ES-I3 (cell line): ENCODE results near the gene RND1.
"Not testable (repeated sequence)": the region's sequence is repeated elsewhere in the genome, so short reads cannot be mapped to it uniquely, and the experiment has no call there.

Source experiments
- H3K36me3 ChIP-seq: 2 replicates; pipeline ENCODE4 v1.6.1; 2013; ENCODE audit warnings: mild to moderate bottlenecking, low read length, control low read depth, moderate library complexity; ENCODE audit not compliant: insufficient read depth
- H3K4me1 ChIP-seq: 2 replicates; pipeline ENCODE4 v1.6.1; 2013; ENCODE audit warnings: mild to moderate bottlenecking, control low read depth, low read length; ENCODE audit not compliant: insufficient read depth
- H3K9ac ChIP-seq: 2 replicates; pipeline ENCODE4 v1.6.1; 2013; ENCODE audit warnings: low read depth, mild to moderate bottlenecking, low read length, moderate library complexity
- H3K9me3 ChIP-seq: 2 replicates; pipeline ENCODE4 v1.6.1; 2013; ENCODE audit warnings: mild to moderate bottlenecking, low read length, moderate library complexity; ENCODE audit not compliant: control insufficient read depth, insufficient read depth

Gene RND1

GRCh38 chr12:48881686-48882314 is 16.1 kb upstream of the RND1 start:
- Histone ChIP-seq H3K36me3 (no peaks in the 10 kb centered on the region), H3K9me3 (no peaks in the 10 kb centered on the region), H3K9ac (peak overlapping the region; percentile 42; the same call in 1 of the 2 replicates), H3K4me1 (peaks cover 27% of the 10 kb centered on the region)

- Histone ChIP-seq H3K9me3 (no peaks in the 10 kb centered on the region), H3K9ac (no peak overlapping the region), H3K4me1 (peaks cover 27% of the 10 kb centered on the region), H3K36me3 (no peaks in the 10 kb centered on the region)
These were observed 15.0 kb upstream of the RND1 start for GRCh38 chr12:48880647-48881046.

GRCh38 chr12:48878548-48878947 is 12.9 kb upstream of the RND1 start:
- Histone ChIP-seq H3K9me3 (no peaks in the 10 kb centered on the region), H3K4me1 (peaks cover 19% of the 10 kb centered on the region), H3K36me3 (no peaks in the 10 kb centered on the region), H3K9ac (no peak overlapping the region)

DNA sequence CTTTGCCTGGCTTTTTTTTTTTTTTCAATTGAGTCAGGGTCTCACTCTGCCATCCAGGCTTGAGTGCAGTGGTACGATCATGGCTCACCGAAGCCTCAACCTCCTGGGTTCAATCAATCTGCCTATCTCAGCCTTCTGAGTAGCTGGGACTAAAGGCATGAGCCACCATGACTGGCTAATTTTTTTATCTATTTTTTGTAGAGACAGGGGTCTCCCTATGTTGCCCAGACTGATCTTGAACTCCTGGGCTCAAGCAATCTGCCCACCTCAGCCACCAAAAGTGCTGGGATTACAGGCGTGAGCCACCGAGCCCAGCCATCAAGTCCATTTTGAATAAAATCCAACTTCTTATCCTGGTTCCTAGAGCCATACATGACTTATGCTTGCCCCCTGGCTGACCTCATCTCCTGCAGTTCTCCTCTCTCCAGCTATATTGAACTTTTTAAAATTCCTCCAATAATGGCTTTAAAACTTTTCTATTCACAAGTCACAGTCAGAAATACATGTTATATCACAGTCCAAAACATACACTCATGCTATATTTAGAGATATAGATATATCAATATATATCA is 10.4 kb upstream of the RND1 start:
- H3K9me3 ChIP-seq = no peaks in the 10 kb centered on the region
- no peaks in the 10 kb centered on the region for H3K4me1 ChIP-seq
- H3K9ac ChIP-seq = no peak overlapping the region
- H3K36me3 ChIP-seq = no peaks in the 10 kb centered on the region

GRCh38 chr12:48873534-48873933 is 7.9 kb upstream of the RND1 start:
- H3K9me3 ChIP-seq, H3K9ac ChIP-seq, H3K4me1 ChIP-seq, H3K36me3 ChIP-seq: not testable (repeated sequence)

- Histone ChIP-seq H3K9ac (no peak overlapping the region), H3K4me1 (no peaks in the 10 kb centered on the region), H3K9me3 (no peaks in the 10 kb centered on the region)
These were observed 7.4 kb upstream of the RND1 start for GRCh38 chr12:48873096-48873495.

GRCh38 chr12:48869191-48869590 is 3.5 kb upstream of the RND1 start:
- no peaks in the 10 kb centered on the region for H3K36me3 ChIP-seq
- no peak overlapping the region for H3K9ac ChIP-seq
- no peaks in the 10 kb centered on the region for H3K9me3 ChIP-seq
- H3K4me1 ChIP-seq = peaks cover 11% of the 10 kb centered on the region

More at GRCh38 chr12:48873096-48873495, 7.4 kb upstream of the RND1 start:
- no peaks in the 10 kb centered on the region for H3K36me3 ChIP-seq

DNA sequence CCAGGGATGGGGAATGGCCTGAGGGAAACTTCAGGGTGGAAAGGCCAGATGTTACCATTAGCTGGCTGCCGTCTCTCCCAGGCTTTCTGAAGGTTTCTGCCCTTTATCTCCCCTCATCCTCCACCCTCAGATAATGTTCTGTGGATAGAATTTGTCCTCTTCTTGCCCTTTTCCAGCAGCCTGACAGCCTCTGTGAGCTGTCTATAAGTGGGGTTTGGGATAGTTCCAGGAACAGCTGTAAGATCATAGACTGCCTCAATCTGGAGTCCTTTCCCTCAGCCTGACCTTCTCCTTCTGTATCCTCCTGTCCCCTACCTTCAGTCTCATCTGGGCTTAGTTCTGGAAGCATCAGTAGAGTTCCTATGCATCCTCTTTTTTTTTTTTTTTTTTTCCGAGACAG is 2.8 kb upstream of the RND1 start:
- H3K9me3 ChIP-seq = no peaks in the 10 kb centered on the region
- H3K36me3 ChIP-seq = no peaks in the 10 kb centered on the region
- peaks cover 18% of the 10 kb centered on the region for H3K4me1 ChIP-seq
- H3K9ac ChIP-seq = no peak overlapping the region

DNA sequence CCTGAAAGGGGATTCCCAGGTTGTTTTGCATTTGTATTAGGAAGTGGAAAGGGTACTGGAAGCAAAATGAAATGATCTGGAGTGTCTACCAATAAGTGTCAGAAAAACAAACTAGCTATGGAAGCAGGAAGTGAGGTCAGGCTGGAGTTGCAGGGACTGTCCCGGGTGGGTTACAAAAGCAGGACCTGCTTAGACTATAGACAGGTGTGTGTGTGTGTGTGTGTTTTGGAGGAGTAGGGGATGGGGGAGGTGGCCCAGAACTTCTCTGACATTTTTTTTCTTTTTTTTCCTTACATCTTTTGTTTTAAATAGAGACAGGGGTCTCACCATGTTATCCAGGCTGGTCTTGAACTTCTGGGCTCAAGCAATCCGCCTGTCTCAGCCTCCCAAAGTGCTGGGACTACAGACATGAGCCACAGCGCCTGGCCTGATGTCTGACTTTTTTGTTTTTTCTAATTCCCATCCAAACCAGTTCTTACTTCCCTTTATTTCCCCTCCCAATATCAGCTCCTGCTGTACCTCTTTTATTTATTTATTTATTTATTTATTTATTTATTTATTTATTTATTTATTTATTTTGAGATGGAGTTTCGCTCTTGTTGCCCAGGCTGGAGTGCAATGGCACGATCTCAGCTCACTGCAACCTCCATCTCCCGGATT is 512 bp upstream of the RND1 start:
- Histone ChIP-seq H3K36me3 (no peaks in the 10 kb centered on the region), H3K4me1 (peaks cover 26% of the 10 kb centered on the region), H3K9me3 (no peaks in the 10 kb centered on the region), H3K9ac (peak overlapping the region; percentile 9; the same call in 1 of the 2 replicates)

GRCh38 chr12:48863291-48863690 is 2.4 kb downstream of the RND1 start:
- Histone ChIP-seq H3K9ac (no peak overlapping the region), H3K4me1 (peaks cover 26% of the 10 kb centered on the region), H3K9me3 (no peaks in the 10 kb centered on the region), H3K36me3 (no peaks in the 10 kb centered on the region; the same call in 1 of the 2 replicates)

- Histone ChIP-seq H3K9ac (no peak overlapping the region), H3K4me1 (peaks cover 26% of the 10 kb centered on the region), H3K36me3 (no peaks in the 10 kb centered on the region; the same call in 1 of the 2 replicates)
These were observed 2.9 kb downstream of the RND1 start for GRCh38 chr12:48862760-48863159.

GRCh38 chr12:48861111-48861510 is 4.6 kb downstream of the RND1 start:
- H3K9ac ChIP-seq = no peak overlapping the region
- no peaks in the 10 kb centered on the region for H3K9me3 ChIP-seq
- H3K36me3 ChIP-seq = no peaks in the 10 kb centered on the region; the same call in 1 of the 2 replicates
- peaks cover 21% of the 10 kb centered on the region for H3K4me1 ChIP-seq

More at GRCh38 chr12:48862760-48863159, 2.9 kb downstream of the RND1 start:
- H3K9me3 ChIP-seq = no peaks in the 10 kb centered on the region

DNA sequence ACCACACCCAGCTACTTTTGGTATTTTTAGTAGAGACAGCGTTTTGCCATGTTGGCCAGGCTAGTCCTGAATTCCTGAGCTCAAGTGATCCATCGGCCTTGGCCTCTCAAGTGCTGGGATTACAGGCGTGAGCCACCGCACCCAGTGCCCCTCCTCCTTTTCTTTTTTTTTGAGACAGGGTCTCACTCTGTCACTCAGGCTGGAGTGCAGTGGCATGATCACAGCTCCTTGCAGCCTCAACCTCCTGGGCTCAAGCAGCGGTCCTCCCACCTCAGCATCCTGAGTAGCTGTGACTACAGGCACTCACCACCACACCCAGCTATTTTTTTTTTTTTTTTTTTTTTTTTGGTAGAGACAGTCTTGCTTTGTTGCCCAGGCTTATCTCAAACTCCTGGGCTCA is 5.4 kb downstream of the RND1 start:
- H3K36me3 ChIP-seq, H3K9ac ChIP-seq, H3K9me3 ChIP-seq: not testable (repeated sequence)
- peaks cover 20% of the 10 kb centered on the region for H3K4me1 ChIP-seq

GRCh38 chr12:48859607-48860006 is 6.1 kb downstream of the RND1 start:
- Histone ChIP-seq H3K9me3 (no peaks in the 10 kb centered on the region), H3K9ac (no peak overlapping the region), H3K4me1 (peaks cover 17% of the 10 kb centered on the region), H3K36me3 (no peaks in the 10 kb centered on the region; the same call in 1 of the 2 replicates)

DNA sequence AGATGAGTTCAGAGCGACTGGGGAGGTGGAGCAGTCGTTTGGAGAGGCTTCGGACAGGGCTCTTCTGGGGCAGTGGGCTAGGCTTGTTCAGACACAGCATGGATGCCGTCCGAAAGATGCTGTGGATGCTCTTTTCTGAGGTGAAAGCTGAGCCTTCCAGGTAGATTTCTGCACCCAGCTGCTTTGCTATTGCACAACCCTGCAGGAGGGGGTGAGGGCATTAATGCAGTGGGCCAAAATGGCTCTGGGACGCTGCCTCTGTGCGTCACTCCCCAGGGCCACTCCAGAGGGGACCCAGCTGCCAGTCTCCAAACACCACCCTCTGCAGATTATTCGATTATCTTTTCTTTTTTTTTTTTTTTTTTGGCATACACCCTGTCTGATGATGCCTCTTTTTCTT is 7.6 kb downstream of the RND1 start:
- Histone ChIP-seq H3K36me3 (no peaks in the 10 kb centered on the region; the same call in 1 of the 2 replicates), H3K9ac (no peak overlapping the region), H3K9me3 (no peaks in the 10 kb centered on the region), H3K4me1 (peaks cover 5% of the 10 kb centered on the region; the same call in 1 of the 2 replicates)
